Stimulated activated effector memory CD8-positive, alpha-beta T cell treated with anti-CD3 and anti-CD28 coated beads, Interleukin-12 subunit alpha, Interleukin-12 subunit beta, amount 100 ng/mL, for 72 hours (primary cell): ENCODE data around the gene JAKMIP1.

ENCODE experiments used
- ATAC-seq: fragments of 150-1000 bp; cut with Tn5 transposase; 2 replicates; pipeline ENCODE4 v1.10.0; 2021
- DNase-seq, 2 donors: peaks; one replicate each; pipeline ENCODE4 v3.0.0; 2021 to 2022; ENCODE audit warnings: low spot score in 2 of 2
- H3K27ac Mint-ChIP-seq: one replicate; pipeline ENCODE4 v1.8.0; 2022; ENCODE audit warnings: mild to moderate bottlenecking, mixed read lengths
- H3K36me3 Mint-ChIP-seq: one replicate; pipeline ENCODE4 v1.8.0; 2022; ENCODE audit warnings: mild to moderate bottlenecking, mixed read lengths
- H3K4me1 Mint-ChIP-seq: one replicate; pipeline ENCODE4 v1.8.0; 2022; ENCODE audit warnings: mixed read lengths
- H3K4me3 Mint-ChIP-seq: one replicate; pipeline ENCODE4 v1.8.0; 2022; ENCODE audit warnings: mild to moderate bottlenecking, mixed read lengths
- H3K9me3 Mint-ChIP-seq: one replicate; pipeline ENCODE4 v1.8.0; 2022; ENCODE audit warnings: mixed read lengths

The JAKMIP1 gene

DNA sequence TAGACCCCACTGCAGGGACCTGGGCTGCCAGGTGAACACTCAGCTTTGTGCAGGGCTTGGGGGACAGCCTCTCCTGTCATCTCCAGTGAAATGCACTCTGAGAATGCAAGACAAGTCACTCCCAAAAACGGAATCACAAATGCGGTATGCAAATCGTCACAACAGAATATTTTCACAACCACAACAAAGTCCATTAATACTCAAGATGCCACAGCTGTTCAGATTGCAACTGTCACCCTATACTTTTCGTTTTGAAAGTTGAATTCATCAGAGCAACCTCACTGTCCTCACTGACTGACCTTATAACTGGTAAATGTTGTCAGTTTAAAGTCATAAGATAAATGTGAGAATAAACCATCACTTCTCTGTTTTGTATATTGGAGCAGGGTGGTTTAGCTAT, 16.6 kb downstream of the JAKMIP1 start:
- ATAC-seq = peak; percentile 65
- Mint-ChIP-seq H3K9me3 (peaks cover under 1% of the 10 kb centered on the region), H3K36me3 (peaks cover 70% of the 10 kb centered on the region), H3K27ac (peak overlapping the region; percentile 67), H3K4me3 (peak overlapping the region; percentile 65), H3K4me1 (peaks cover 78% of the 10 kb centered on the region)
- peak in 1 of 2 donors; percentile 70 for DNase-seq

DNA sequence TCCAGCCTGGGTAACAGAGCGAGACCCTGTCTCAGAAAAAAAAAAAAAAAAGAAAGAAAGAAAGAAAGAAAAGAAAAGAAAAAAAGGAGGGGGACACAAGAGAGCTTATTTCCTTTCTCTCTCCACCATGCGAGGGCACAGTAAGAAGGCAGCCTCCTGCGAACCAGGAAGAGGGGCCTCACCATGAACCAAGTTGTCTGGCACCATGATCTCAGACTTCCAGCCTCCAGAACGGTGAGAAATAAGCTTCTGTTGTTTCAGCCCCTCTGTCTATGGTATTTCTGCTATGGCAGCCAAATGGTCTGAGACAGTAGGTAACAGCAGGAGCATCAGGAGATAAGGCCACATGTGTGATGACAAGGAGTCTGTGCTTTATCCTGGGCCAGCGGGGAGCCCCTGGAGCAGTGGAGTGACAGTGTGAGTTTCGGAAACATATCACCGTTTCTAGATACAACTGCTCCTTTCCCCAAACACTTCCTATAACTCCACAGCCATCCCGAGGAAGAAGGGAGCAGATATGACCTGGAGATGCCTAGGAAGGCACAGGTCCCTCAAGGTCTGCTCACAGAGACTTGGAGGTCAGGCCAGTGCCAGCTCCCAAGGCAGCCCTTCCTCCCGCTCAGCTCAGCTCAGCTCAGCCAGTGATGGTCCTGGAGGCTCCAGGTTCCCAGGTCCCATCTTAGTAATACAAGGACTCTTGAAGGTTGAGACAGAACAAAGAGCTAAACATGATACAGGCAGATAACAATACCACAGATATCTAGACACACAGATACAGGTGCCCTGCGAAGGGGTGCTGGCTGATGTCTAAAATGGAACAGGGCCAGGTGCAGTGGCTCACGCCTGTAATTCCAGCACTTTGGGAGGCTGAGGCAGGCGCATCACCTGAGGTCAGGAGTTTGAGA, 17.7 kb downstream of the JAKMIP1 start:
- ATAC-seq = no peak
- Mint-ChIP-seq H3K9me3 (peaks cover 8% of the 10 kb centered on the region), H3K4me3 (peak overlapping the region; percentile 65), H3K36me3 (peaks cover 77% of the 10 kb centered on the region), H3K27ac (peak overlapping the region; percentile 95), H3K4me1 (peaks cover 90% of the 10 kb centered on the region)
- DNase-seq = no peak

DNA sequence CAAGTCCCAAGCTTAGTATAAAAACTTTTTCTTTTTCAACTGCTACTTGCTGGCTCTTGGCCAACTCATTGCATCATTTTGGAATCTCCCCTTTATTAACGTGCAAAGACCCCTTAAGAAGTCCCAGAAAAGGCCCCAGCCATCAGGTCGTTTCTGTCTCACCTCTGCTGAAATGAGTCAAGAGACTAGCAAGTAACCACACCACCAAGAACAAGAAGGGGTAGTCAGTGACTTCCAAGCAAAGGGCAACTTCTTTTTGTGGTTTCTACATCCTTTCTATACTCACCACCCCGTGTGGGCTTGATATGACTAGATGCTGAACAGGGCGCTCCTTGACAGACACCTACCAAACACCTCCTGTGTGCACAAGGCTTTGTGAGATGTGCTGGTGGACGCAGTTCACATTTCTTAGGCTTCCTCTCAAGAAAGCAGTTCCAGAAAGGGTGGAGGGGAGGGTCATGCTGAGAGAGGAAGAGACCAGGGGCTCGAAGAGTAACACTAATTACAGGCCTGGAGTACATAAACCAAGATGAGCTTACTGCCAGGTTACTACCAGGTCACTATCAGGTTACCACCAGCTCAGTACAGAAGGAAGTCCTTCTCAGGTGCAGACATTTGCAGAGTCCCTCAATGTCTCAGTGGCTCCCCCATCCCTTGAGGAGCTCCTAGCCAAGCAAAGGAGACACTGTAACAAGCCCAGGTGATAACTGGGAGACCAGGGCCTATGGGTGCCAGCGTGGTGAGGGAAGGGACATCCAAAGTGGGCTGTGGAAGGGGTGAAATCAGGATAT, 19.3 kb downstream of the JAKMIP1 start:
- H3K27ac Mint-ChIP-seq = peak overlapping the region; percentile 95
- peak; percentile 58 to 94 for DNase-seq
- ATAC-seq = peak; percentile 93
- peaks cover 9% of the 10 kb centered on the region for H3K9me3 Mint-ChIP-seq
- peak overlapping the region; percentile 65 for H3K4me3 Mint-ChIP-seq
- H3K4me1 Mint-ChIP-seq = peaks cover 86% of the 10 kb centered on the region
- H3K36me3 Mint-ChIP-seq = peaks cover 91% of the 10 kb centered on the region

DNA sequence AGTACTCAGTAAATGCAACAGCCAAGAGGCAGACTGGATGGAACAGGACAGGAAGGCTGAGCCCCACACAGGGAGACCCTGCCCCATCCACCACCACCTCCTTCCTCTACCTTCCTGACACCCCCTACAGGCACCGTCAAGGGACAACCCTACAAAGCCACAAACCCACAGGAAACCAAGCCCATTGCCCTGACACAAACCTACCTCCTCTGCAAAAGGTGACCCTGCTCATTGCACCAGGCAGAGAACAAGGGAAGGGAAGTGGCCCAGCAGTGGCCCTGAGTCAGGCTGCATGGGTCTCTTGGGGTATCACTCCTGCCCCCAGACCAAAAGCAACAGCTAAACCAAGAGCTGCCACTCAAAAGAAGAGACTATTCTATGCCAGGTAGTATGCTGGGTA, 21.0 kb downstream of the JAKMIP1 start:
- H3K9me3 Mint-ChIP-seq = peaks cover 9% of the 10 kb centered on the region
- peak overlapping the region; percentile 65 for H3K4me3 Mint-ChIP-seq
- H3K36me3 Mint-ChIP-seq = peaks cover 93% of the 10 kb centered on the region
- peak overlapping the region; percentile 95 for H3K27ac Mint-ChIP-seq
- peak in 1 of 2 donors; percentile 86 for DNase-seq
- H3K4me1 Mint-ChIP-seq = peaks cover 81% of the 10 kb centered on the region
- peak; percentile 1 for ATAC-seq

DNA sequence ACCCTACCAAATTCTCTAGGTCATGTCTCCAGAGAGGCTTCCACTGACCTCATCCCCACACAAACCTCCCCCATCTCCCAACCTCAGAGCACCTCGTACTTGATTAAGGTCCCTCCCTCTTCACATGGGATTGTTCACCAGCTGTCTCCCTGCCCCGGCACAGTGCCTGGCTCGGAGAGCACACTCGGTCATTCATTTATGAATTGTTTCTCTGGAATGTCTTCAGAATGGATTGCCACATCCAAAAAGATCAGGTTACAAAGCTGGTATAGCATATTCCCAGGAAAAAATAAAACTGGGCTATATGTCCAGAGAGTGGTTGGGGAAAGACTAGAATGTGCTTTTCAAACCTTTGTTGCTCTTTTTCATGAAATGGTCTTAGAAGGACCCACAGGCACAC, 21.6 kb downstream of the JAKMIP1 start:
- Mint-ChIP-seq H3K36me3 (peaks cover 87% of the 10 kb centered on the region), H3K9me3 (peaks cover 9% of the 10 kb centered on the region), H3K4me3 (peak overlapping the region; percentile 65), H3K4me1 (peaks cover 81% of the 10 kb centered on the region), H3K27ac (peak overlapping the region; percentile 95)
- DNase-seq (no peak), ATAC-seq (no peak)

DNA sequence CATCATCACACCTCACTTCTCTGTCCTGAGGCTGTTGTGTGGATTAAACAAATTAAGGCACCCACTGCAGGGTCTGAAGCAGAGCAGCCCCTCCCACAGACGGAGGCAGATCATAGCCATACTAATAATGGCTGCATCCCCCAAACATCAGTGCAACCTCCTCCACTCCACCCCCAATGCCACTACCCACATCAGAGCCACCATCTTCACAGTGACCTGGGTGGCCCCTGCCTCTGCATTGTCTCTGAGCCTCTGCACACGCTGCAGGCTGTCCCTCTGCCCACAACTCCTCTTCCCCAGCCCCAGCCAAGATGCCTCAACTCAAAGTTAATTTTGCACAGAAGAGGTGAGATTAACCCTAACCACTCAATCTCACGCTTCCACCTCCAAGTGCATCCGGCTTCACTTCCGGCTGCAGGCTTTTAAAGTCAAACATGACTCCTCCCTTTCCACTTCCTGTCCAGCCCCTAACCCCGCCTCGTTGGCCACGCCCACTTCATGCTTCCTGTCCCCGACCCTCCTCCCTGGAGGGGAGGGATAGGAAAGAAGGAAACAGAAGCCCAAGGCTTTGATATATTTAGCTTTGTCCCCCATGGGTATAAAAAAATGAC, 22.7 kb downstream of the JAKMIP1 start:
- peak overlapping the region; percentile 65 for H3K4me3 Mint-ChIP-seq
- peaks cover 81% of the 10 kb centered on the region for H3K4me1 Mint-ChIP-seq
- DNase-seq (peak; percentile 42 to 91), ATAC-seq (no peak)
- H3K27ac Mint-ChIP-seq = peak overlapping the region; percentile 95
- peaks cover 76% of the 10 kb centered on the region for H3K36me3 Mint-ChIP-seq
- peaks cover 9% of the 10 kb centered on the region for H3K9me3 Mint-ChIP-seq

DNA sequence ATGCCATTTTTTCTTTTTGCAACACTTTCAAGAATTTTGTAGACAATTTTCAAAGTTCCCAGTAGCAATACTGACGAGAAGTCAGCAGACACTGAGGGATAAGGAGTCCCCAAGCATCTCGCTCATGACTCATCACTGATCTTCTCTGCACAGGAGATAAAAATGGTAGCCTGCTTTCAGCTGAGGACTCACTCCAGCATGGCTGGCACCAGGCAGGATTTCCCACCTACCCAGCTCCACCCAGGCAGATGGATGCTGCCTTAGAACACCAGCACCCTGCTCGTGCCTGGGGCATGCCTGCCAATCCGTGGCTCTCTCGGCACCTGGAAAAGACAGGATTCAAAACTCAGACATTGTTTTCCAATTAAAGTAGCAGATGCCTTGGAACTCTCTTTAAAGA, 24.9 kb downstream of the JAKMIP1 start:
- Mint-ChIP-seq H3K36me3 (peaks cover 75% of the 10 kb centered on the region), H3K27ac (peak overlapping the region; percentile 64), H3K9me3 (peaks cover 18% of the 10 kb centered on the region), H3K4me3 (no peak overlapping the region), H3K4me1 (peaks cover 81% of the 10 kb centered on the region)
- DNase-seq (no peak), ATAC-seq (no peak)

DNA sequence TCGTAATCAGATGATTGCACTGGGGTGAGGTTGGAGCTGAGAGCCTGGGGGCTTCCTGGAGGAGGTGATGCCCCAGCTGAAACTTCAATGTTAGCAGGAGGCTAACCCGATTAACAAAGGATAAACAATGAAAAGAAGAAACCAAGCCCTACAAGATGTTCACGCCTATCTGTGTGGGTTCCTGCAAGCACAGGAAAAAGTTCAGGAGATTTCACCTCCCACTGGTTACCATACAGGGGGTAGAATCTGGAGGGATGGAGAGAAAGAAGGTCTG, 27.5 kb downstream of the JAKMIP1 start:
- ATAC-seq (no peak), DNase-seq (no peak)
- H3K4me1 Mint-ChIP-seq = peaks cover 59% of the 10 kb centered on the region
- peak overlapping the region; percentile 57 for H3K27ac Mint-ChIP-seq
- H3K36me3 Mint-ChIP-seq = peaks cover 71% of the 10 kb centered on the region
- H3K9me3 Mint-ChIP-seq = peaks cover 13% of the 10 kb centered on the region
- H3K4me3 Mint-ChIP-seq = peak overlapping the region; percentile 40

DNA sequence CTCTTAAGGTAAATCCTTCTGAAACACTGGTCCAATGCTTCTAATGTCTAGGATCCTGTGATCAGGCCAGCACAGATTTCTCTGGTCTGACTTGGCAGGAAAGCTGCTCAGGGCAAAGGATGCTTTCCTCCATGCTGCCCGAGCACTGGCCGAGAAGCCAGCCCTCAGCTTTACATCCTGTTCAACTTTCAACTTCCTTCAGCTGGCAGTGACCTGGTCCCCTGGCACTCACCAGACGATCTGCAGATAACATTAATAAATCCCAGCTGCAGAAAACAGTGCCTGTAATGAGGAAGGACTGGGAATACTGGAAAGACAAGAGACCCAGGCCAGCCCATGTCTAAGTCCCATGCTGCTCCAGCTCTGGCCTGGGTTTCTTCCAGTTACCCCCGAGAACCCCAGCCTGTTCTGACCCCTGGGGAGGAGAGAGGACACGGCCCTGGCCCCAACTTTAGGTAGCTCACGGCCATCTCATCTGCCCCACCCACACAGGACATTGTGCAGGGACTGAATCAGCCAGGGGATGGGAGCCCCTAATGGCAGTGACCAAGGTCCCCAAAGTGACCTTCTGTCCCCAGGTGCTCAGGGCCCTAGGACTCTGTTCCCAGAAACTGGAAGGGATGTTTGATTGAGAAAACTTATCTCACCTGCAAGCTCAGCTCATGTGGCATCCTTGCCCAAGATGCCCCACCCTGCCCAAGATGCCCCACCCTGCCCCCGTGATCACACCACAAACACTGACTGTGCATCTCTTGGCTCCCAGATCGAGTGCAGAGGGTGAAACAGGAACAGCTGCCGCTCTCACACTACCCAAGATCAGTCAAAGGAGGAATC, 28.0 kb downstream of the JAKMIP1 start:
- DNase-seq = no peak
- peaks cover 71% of the 10 kb centered on the region for H3K36me3 Mint-ChIP-seq
- H3K4me1 Mint-ChIP-seq = peaks cover 59% of the 10 kb centered on the region
- ATAC-seq = peak; percentile 88
- peaks cover 10% of the 10 kb centered on the region for H3K9me3 Mint-ChIP-seq
- peak overlapping the region; percentile 57 for H3K27ac Mint-ChIP-seq
- H3K4me3 Mint-ChIP-seq = peak overlapping the region; percentile 40

DNA sequence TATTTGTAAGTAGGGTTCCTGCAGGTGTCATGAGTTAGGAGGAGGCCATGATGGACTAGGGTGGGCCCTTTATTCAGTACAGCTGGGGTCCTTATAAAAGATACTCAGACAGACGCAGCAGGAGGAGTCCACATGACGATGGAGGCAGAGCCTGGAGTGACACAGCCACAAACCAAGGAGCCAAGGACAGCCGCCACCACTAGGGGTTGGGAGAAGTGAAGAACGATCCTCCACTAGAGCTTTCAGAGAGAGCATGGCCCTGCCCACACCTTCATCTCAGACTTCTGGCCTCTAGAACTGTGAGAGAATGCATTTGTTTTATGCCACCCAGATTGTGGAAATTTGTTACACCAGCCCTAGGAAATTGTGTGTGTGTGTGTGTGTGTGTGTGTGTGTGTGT, 31.1 kb downstream of the JAKMIP1 start:
- peaks cover 57% of the 10 kb centered on the region for H3K36me3 Mint-ChIP-seq
- no peak overlapping the region for H3K4me3 Mint-ChIP-seq
- H3K4me1 Mint-ChIP-seq = peaks cover 57% of the 10 kb centered on the region
- H3K9me3 Mint-ChIP-seq = peaks cover 10% of the 10 kb centered on the region
- ATAC-seq (no peak), DNase-seq (no peak)
- peak overlapping the region; percentile 14 for H3K27ac Mint-ChIP-seq

DNA sequence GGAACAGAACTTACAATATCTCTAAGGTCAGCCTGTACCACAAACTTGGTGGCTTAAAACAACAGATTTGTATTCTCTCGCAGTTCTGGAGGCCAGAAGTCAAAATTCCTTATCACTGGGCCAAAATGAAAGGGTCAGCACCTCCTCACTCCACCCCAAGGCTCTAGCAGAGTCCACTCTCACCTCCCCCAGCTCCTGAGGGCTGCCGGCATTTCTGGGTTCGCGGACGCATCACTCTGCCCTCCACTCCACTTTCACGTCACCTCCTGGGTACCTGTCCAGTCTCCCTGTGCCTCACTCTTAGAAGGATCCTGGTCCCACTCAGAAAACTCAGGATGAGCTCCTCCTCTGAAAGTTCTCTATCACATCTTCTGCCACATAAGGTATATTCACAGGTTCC, 34.6 kb downstream of the JAKMIP1 start:
- DNase-seq = no peak
- Mint-ChIP-seq H3K4me1 (peaks cover 39% of the 10 kb centered on the region), H3K9me3 (peaks cover 4% of the 10 kb centered on the region), H3K4me3 (no peak overlapping the region), H3K27ac (no peak overlapping the region), H3K36me3 (peaks cover 55% of the 10 kb centered on the region)
- ATAC-seq = no peak

DNA sequence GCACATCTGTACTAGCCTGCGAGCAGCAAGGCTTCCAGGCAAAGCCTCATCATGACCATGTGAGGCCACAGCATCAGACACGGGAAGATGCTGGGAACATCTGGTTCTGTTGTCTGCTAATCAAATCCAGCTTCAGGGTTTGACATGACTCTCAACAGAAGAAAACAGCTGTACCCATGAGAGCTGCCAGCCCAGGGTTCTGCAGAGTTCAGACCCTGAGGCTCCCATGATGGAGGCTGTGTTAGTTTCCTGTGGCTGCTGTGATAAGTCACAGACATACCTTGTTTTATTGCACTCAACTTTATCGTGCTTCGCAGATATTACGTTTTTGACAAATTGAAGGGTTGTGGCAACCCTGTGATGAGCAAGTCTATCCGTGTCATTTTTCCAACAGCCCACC, 37.5 kb downstream of the JAKMIP1 start:
- peaks cover 46% of the 10 kb centered on the region for H3K36me3 Mint-ChIP-seq
- H3K9me3 Mint-ChIP-seq = no peaks in the 10 kb centered on the region
- H3K4me3 Mint-ChIP-seq = no peak overlapping the region
- ATAC-seq (no peak), DNase-seq (no peak)
- no peak overlapping the region for H3K27ac Mint-ChIP-seq
- H3K4me1 Mint-ChIP-seq = peaks cover 46% of the 10 kb centered on the region

DNA sequence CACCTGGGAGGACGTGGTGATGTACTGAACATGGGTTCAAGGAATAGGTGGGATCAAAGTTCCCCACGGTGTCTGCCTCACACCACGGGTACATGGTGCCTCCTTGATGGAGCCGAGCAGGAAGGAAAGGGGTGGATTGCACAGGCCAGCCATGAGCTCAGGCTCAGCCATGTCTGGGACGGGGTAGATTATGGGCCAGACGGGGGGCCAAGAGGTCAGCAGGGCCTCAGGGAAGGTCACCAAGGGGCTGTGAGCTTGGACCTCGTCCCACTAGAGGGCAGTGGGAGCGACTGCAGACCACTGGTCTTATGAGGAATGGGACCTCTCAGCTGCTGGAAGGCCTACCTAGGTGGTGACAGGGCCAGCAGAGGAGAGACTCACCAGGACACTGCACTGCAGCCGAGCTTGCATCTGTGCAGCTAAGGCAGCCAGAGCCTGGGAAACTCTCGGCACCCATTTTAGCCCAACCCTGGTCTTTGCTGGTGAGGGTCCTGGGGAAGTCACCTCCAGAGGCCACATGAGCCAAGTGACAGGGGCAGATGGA, 38.4 kb downstream of the JAKMIP1 start:
- H3K4me1 Mint-ChIP-seq = peaks cover 39% of the 10 kb centered on the region
- no peaks in the 10 kb centered on the region for H3K9me3 Mint-ChIP-seq
- H3K4me3 Mint-ChIP-seq = no peak overlapping the region
- ATAC-seq (no peak), DNase-seq (no peak)
- H3K27ac Mint-ChIP-seq = peak overlapping the region; percentile 82
- H3K36me3 Mint-ChIP-seq = peaks cover 41% of the 10 kb centered on the region

DNA sequence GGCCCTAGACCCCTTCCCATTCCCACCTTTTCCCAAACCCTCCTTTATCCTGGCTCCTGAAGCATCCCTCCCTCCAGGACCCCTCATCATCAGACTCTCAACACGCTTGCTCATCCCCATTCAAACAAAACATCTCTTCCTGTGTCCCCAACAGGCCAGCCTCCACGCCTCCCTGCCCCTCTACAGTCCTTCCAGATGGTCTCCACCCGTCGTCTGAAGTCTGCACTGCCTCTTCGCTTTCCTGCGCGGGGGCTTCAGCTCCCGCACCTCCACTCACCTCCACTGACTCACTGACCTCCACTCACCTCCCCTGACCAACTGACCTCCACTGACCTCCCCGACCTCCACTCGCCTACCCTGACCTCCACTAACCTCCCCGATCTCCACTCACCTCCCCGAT, 39.8 kb downstream of the JAKMIP1 start:
- no peak for DNase-seq
- no peak overlapping the region for H3K4me3 Mint-ChIP-seq
- H3K9me3 Mint-ChIP-seq = no peaks in the 10 kb centered on the region
- peaks cover 33% of the 10 kb centered on the region for H3K4me1 Mint-ChIP-seq
- peaks cover 38% of the 10 kb centered on the region for H3K36me3 Mint-ChIP-seq
- H3K27ac Mint-ChIP-seq = peak overlapping the region; percentile 82
- ATAC-seq = no peak
